Activated B cell treated with CpG ODN at 0.5 μM for 24 hours (primary cell): ENCODE data around the gene LRRC61. TPM values are rescaled to one million over a fixed set of nuclear protein-coding genes. Genes with fewer than 3 reads are reported as not detected.

ENCODE experiments used
- ATAC-seq: fragments of 200-7000 bp; cut with Tn5 transposase; one replicate; pipeline ENCODE4 v1.10.0; 2021; ENCODE audit warnings: low read depth, mild to moderate bottlenecking, moderate library complexity
- CTCF ChIA-PET: fragments of 350-600 bp; sonication (Branson Sonifier 250); formaldehyde crosslinking; loops from one replicate; lab custom pipeline; 2021; ENCODE audit warnings: antibody characterized with exemption; lab: Charles Lee
- POLR2A ChIA-PET: fragments of 350-600 bp; sonication (Branson Sonifier 250); formaldehyde crosslinking; loops from one replicate; lab custom pipeline; 2021; ENCODE audit warnings: antibody characterized with exemption; lab: Charles Lee
- DNase-seq: peaks from one replicate; pipeline ENCODE4 v3.0.0; 2022
- H3K27ac Mint-ChIP-seq: one replicate; pipeline ENCODE4 v1.8.0; 2020; ENCODE audit warnings: mixed read lengths
- H3K27me3 Mint-ChIP-seq: one replicate; pipeline ENCODE4 v1.8.0; 2021; ENCODE audit warnings: mixed read lengths
- H3K36me3 Mint-ChIP-seq: one replicate; pipeline ENCODE4 v1.8.0; 2021; ENCODE audit warnings: low read depth, mixed read lengths
- H3K4me1 Mint-ChIP-seq: one replicate; pipeline ENCODE4 v1.8.0; 2021; ENCODE audit warnings: mixed read lengths
- H3K4me3 Mint-ChIP-seq: one replicate; pipeline ENCODE4 v1.8.0; 2020; ENCODE audit warnings: mild to moderate bottlenecking, mixed read lengths
- H3K9me3 Mint-ChIP-seq: one replicate; pipeline ENCODE4 v1.8.0; 2020; ENCODE audit warnings: mixed read lengths
- CTCF ChIP-seq: fragments of 200-600 bp; IDR thresholded peaks from one replicate; pipeline ENCODE4 v1.8.0; 2022; ENCODE audit warnings: antibody characterized with exemption, mild to moderate bottlenecking
- intact Hi-C: fragments of 100-400 bp; cut with micrococcal nuclease; formaldehyde crosslinking; loops from one replicate; pipeline ENCODE4 v1.15.1; 2024
- total RNA-seq: library from RNA; stranded (reverse); gene quantifications from 2 replicates; pipeline ENCODE4 v1.2.3, GENCODE V29; 2022

LRRC61 gene
- total RNA-seq, 1 donor from 2014 or later, result 11.0 TPM

DNA sequence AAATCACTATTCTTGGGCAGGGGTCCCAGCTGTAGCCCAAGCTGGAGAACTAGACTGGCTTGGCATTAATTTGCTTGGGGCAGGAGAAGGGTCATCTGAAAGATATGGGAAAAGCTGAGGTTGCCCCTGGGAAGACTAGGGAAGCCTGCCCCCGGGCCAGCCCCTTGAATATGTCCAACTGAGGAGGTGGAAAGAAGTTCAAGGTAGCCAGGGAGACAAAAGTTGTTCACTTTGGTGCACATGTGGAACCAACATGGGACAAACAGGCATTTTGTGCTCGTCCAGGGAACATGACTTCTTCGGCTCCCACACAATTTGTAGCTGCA is 1.4 kb upstream of the LRRC61 start:
- TF ChIP-seq CTCF, result no peak
- no peak for DNase-seq
- Mint-ChIP-seq H3K9me3 (no peaks in the 10 kb centered on the region), H3K4me3 (peak overlapping the region; percentile 93), H3K27ac (peak overlapping the region; percentile 92), H3K36me3 (peaks cover 21% of the 10 kb centered on the region), H3K27me3 (no peaks in the 10 kb centered on the region), H3K4me1 (peaks cover 56% of the 10 kb centered on the region)
- ChIA-PET POLR2A (interaction anchor here (1.0 to 2.6 kb wide), 2 partner anchors 56 to 87 kb away, joined by 3 to 9 read pairs; no protein-coding TSS in a partner anchor), CTCF (no interaction called here)
- intact Hi-C loops, result loop anchor here (2.0 to 10.0 kb wide), 2 partner anchors 35 to 1193 kb away; partner anchors contain the start of gene RHEB
- ATAC-seq, result no peak

- Mint-ChIP-seq H3K4me1 (peaks cover 56% of the 10 kb centered on the region), H3K27ac (peak overlapping the region; percentile 92), H3K4me3 (peak overlapping the region; percentile 93), H3K9me3 (no peaks in the 10 kb centered on the region), H3K27me3 (no peaks in the 10 kb centered on the region), H3K36me3 (peaks cover 26% of the 10 kb centered on the region)
- ChIA-PET POLR2A (interaction anchor here (1.0 to 2.6 kb wide), 3 partner anchors 56 to 87 kb away, joined by 3 to 10 read pairs (median 9); no protein-coding TSS in a partner anchor), CTCF (no interaction called here)
- ATAC-seq (no peak), DNase-seq (no peak)
- no peak for TF ChIP-seq CTCF
- intact Hi-C loops, result loop anchor here (2.0 to 10.0 kb wide), 2 partner anchors 35 to 1193 kb away; partner anchors contain the start of gene RHEB
Observed at GRCh38 chr7:150322114-150322832, 882 bp upstream of the LRRC61 start.

GRCh38 chr7:150323682-150324372 is 672 bp downstream of the LRRC61 start:
- no peaks in the 10 kb centered on the region for H3K27me3 Mint-ChIP-seq
- DNase-seq, result no peak
- peaks cover 46% of the 10 kb centered on the region for H3K4me1 Mint-ChIP-seq
- H3K4me3 Mint-ChIP-seq, result peak overlapping the region; percentile 93
- ATAC-seq, result peak; percentile 11
- peaks cover 36% of the 10 kb centered on the region for H3K36me3 Mint-ChIP-seq
- no peaks in the 10 kb centered on the region for H3K9me3 Mint-ChIP-seq
- intact Hi-C loops, result loop anchor here (1.0 to 10.0 kb wide), 7 partner anchors 33 to 1191 kb away; partner anchors contain the start of genes RHEB and ZNF775
- POLR2A ChIA-PET, result interaction anchor here (1.0 to 2.6 kb wide), 7 partner anchors 44 to 85 kb away, joined by 3 to 10 read pairs (median 4); no protein-coding TSS in a partner anchor
- H3K27ac Mint-ChIP-seq, result peak overlapping the region; percentile 91
- no peak for TF ChIP-seq CTCF
- CTCF ChIA-PET, result interaction anchor here (0.7 to 0.9 kb wide), 2 partner anchors 38 to 82 kb away, joined by 3 to 4 read pairs; a partner anchor contains a TSS

- no peaks in the 10 kb centered on the region for H3K9me3 Mint-ChIP-seq
- ATAC-seq, result no peak
- POLR2A ChIA-PET, result interaction anchor here (1.0 to 2.6 kb wide), 4 partner anchors 44 to 82 kb away, joined by 3 to 10 read pairs (median 7); no protein-coding TSS in a partner anchor
Observed at GRCh38 chr7:150324373-150324961, 1.3 kb downstream of the LRRC61 start.

More at GRCh38 chr7:150324373-150324961, 1.3 kb downstream of the LRRC61 start:
- intact Hi-C loops, result loop anchor here (10.0 kb wide), 1 partner anchor 1190 kb away; the partner anchor contains the start of gene RHEB
- Mint-ChIP-seq H3K27me3 (no peaks in the 10 kb centered on the region), H3K4me3 (peak overlapping the region; percentile 93), H3K4me1 (peaks cover 41% of the 10 kb centered on the region), H3K36me3 (peaks cover 43% of the 10 kb centered on the region), H3K27ac (peak overlapping the region; percentile 91)
- DNase-seq, result no peak
- CTCF ChIA-PET, result no interaction called here
- TF ChIP-seq CTCF, result no peak
